WTC11 (cell line): ENCODE data around the gene IBA57. TPM values are rescaled to one million over a fixed set of nuclear protein-coding genes. Genes with fewer than 3 reads are reported as not detected.

Source experiments
- ATAC-seq: fragments of 200-7000 bp; cut with Tn5 transposase; 2 replicates; pipeline ENCODE4 v1.10.0; 2021; ENCODE audit warnings: mild to moderate bottlenecking, moderate library complexity
- CTCF ChIA-PET: fragments of 300-600 bp; sonication (Branson Sonifier 250); formaldehyde crosslinking; loops from one replicate; lab custom pipeline; 2021; ENCODE audit warnings: antibody characterized with exemption; lab: Charles Lee
- POLR2A ChIA-PET: fragments of 350-600 bp; sonication (Branson Sonifier 250); formaldehyde crosslinking; loops from one replicate; lab custom pipeline; 2021; ENCODE audit warnings: antibody characterized with exemption; lab: Charles Lee
- DNase-seq: peaks from one replicate; pipeline ENCODE4 v3.0.0; 2021; ENCODE audit warnings: low spot score
- H3K27ac Mint-ChIP-seq: 2 replicates; pipeline ENCODE4 v1.8.0; 2021; ENCODE audit warnings: mixed read lengths
- H3K27me3 Mint-ChIP-seq: 2 replicates; pipeline ENCODE4 v1.8.0; 2021; ENCODE audit warnings: low read depth, mild to moderate bottlenecking, moderate library complexity, mixed read lengths
- H3K36me3 Mint-ChIP-seq: 2 replicates; pipeline ENCODE4 v1.8.0; 2021; ENCODE audit warnings: mixed read lengths
- H3K4me1 Mint-ChIP-seq: 2 replicates; pipeline ENCODE4 v1.8.0; 2022; ENCODE audit warnings: mixed read lengths
- H3K4me3 Mint-ChIP-seq: 2 replicates; pipeline ENCODE4 v1.8.0; 2021; ENCODE audit warnings: mild to moderate bottlenecking, moderate library complexity, mixed read lengths
- H3K9me3 Mint-ChIP-seq: 2 replicates; pipeline ENCODE4 v1.8.0; 2021; ENCODE audit warnings: mixed read lengths
- CREB1 ChIP-seq: sonication (generic); formaldehyde crosslinking; IDR thresholded peaks from 2 replicates; pipeline ENCODE4 v1.8.0; 2023; ENCODE audit warnings: mild to moderate bottlenecking, missing genetic modification reagents
- ELF4 ChIP-seq: sonication (generic); formaldehyde crosslinking; IDR thresholded peaks from 2 replicates; pipeline ENCODE4 v1.8.1; 2022; ENCODE audit warnings: low read depth, mild to moderate bottlenecking, moderate library complexity, missing genetic modification reagents
- ESRRA ChIP-seq: sonication (generic); formaldehyde crosslinking; IDR thresholded peaks from 2 replicates; pipeline ENCODE4 v1.8.1; 2022; ENCODE audit warnings: mild to moderate bottlenecking, missing genetic modification reagents, borderline replicate concordance
- ETV6 ChIP-seq: sonication (generic); formaldehyde crosslinking; IDR thresholded peaks from 2 replicates; pipeline ENCODE4 v1.8.1; 2022; ENCODE audit warnings: mild to moderate bottlenecking, missing genetic modification reagents
- MXD4 ChIP-seq: fragments of 250-450 bp; sonication (Bioruptor Pico); IDR thresholded peaks from 2 replicates; pipeline ENCODE4 v1.8.0; 2021; ENCODE audit warnings: mild to moderate bottlenecking, moderate library complexity, borderline replicate concordance
- NFYB ChIP-seq: sonication (generic); formaldehyde crosslinking; conservative IDR thresholded peaks from 2 replicates; pipeline ENCODE4 v1.8.0; 2022; ENCODE audit warnings: low read depth, missing genetic modification reagents
- NR2C2 ChIP-seq: sonication (generic); formaldehyde crosslinking; IDR thresholded peaks from 2 replicates; pipeline ENCODE4 v1.8.0; 2022; ENCODE audit warnings: mild to moderate bottlenecking, missing genetic modification reagents
- OVOL2 ChIP-seq: fragments of 250-450 bp; sonication (Bioruptor Pico); IDR thresholded peaks from 2 replicates; pipeline ENCODE4 v1.9.0; 2021; ENCODE audit warnings: mild to moderate bottlenecking, borderline replicate concordance
- TP53 ChIP-seq: sonication (generic); formaldehyde crosslinking; IDR thresholded peaks from 2 replicates; pipeline ENCODE4 v1.8.1; 2023; ENCODE audit warnings: mild to moderate bottlenecking, missing genetic modification reagents
- ZBTB21 ChIP-seq: sonication (generic); formaldehyde crosslinking; IDR thresholded peaks from 2 replicates; pipeline ENCODE4 v1.8.1; 2023; ENCODE audit warnings: mild to moderate bottlenecking, missing genetic modification reagents, borderline replicate concordance
- ZNF121 ChIP-seq: sonication (generic); formaldehyde crosslinking; IDR thresholded peaks from 2 replicates; pipeline ENCODE4 v1.8.0; 2023; ENCODE audit warnings: missing genetic modification reagents
- ZNF263 ChIP-seq: sonication (generic); formaldehyde crosslinking; IDR thresholded peaks from 2 replicates; pipeline ENCODE4 v1.8.1; 2022; ENCODE audit warnings: low read depth, mild to moderate bottlenecking, moderate library complexity, missing genetic modification reagents
- ZNF317 ChIP-seq: sonication (generic); formaldehyde crosslinking; IDR thresholded peaks from 2 replicates; pipeline ENCODE4 v1.8.1; 2023; ENCODE audit warnings: low read depth, mild to moderate bottlenecking, moderate library complexity, missing genetic modification reagents, borderline replicate concordance
- total RNA-seq: library from RNA; stranded (reverse); gene quantifications from 3 replicates; pipeline ENCODE4 v1.2.3, GENCODE V29; 2021
- TF ChIP-seq, protein P1 (sequence below): sonication (generic); formaldehyde crosslinking; IDR thresholded peaks from 2 replicates; pipeline ENCODE4 v1.8.1; 2023; ENCODE audit warnings: mild to moderate bottlenecking, missing genetic modification reagents
- TF ChIP-seq, protein P2 (sequence below): sonication (generic); formaldehyde crosslinking; IDR thresholded peaks from 2 replicates; pipeline ENCODE4 v1.8.1; 2022; ENCODE audit warnings: missing genetic modification reagents, borderline replicate concordance
- TF ChIP-seq, protein P3 (sequence below): sonication (generic); formaldehyde crosslinking; IDR thresholded peaks from 2 replicates; pipeline ENCODE4 v1.8.1; 2023; ENCODE audit warnings: mild to moderate bottlenecking, missing genetic modification reagents, moderate library complexity
- TF ChIP-seq, protein P4 (sequence below): sonication (generic); formaldehyde crosslinking; IDR thresholded peaks from 2 replicates; pipeline ENCODE4 v1.8.0; 2022; ENCODE audit warnings: missing genetic modification reagents
- TF ChIP-seq, protein P5 (sequence below): sonication (generic); formaldehyde crosslinking; IDR thresholded peaks from 2 replicates; pipeline ENCODE4 v1.8.0; 2023; ENCODE audit warnings: mild to moderate bottlenecking, missing genetic modification reagents
- TF ChIP-seq, protein P6 (sequence below): sonication (generic); formaldehyde crosslinking; IDR thresholded peaks from 2 replicates; pipeline ENCODE4 v1.8.1; 2023; ENCODE audit warnings: mild to moderate bottlenecking, missing genetic modification reagents

The IBA57 gene
- total RNA-seq, 1 experiment from 2014 or later = 11.4 TPM

DNA sequence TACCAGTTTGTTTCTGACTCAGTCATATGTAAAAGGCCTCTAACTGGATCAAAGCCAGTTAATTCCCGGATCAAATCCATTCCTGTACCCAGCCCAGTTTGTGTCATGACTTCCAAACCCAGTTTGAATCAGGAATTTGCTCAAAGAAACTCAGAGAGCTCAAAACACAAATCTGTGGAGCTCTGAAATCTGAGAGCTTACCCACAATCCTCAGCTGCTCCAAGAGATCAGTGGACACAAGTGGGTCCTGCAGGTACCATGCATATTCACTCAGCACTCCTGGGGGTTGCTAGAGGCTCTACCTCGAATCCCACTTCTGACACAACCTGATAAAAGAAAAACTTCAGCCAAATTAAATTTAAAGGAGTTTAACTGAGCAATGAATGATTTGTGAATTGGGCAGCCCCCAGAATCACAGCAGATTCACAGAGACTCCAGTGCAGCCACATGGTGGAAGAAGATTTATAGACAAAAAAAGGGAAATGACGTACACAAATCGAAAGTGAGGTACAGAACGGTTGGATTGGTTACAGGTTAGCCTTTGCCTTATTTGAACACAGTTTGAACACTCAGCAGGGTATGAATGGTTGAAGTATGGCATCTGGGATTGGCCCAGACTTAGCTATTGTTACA lies 44.6 kb upstream of the IBA57 start:
- H3K27ac Mint-ChIP-seq = no peak overlapping the region
- peaks cover 20% of the 10 kb centered on the region for H3K36me3 Mint-ChIP-seq
- POLR2A ChIA-PET = no interaction called here
- no peaks in the 10 kb centered on the region for H3K4me1 Mint-ChIP-seq
- H3K27me3 Mint-ChIP-seq = peaks cover 67% of the 10 kb centered on the region
- DNase-seq (no peak), ATAC-seq (no peak)
- no peak overlapping the region for H3K4me3 Mint-ChIP-seq
- CTCF ChIA-PET = interaction anchor here (2.5 kb wide), 1 partner anchor 10 kb away, joined by 13 read pairs; no protein-coding TSS in a partner anchor
- H3K9me3 Mint-ChIP-seq = peaks cover 38% of the 10 kb centered on the region
- TF ChIP-seq ZBTB21 (CRISPR knock-in tag) (no peak), ZNF317 (CRISPR knock-in tag) (no peak), NFYB (CRISPR knock-in tag) (no peak), NR2C2 (CRISPR knock-in tag) (no peak), CREB1 (CRISPR knock-in tag) (no peak), ETV6 (CRISPR knock-in tag) (no peak)
- TF ChIP-seq, protein P1, sequence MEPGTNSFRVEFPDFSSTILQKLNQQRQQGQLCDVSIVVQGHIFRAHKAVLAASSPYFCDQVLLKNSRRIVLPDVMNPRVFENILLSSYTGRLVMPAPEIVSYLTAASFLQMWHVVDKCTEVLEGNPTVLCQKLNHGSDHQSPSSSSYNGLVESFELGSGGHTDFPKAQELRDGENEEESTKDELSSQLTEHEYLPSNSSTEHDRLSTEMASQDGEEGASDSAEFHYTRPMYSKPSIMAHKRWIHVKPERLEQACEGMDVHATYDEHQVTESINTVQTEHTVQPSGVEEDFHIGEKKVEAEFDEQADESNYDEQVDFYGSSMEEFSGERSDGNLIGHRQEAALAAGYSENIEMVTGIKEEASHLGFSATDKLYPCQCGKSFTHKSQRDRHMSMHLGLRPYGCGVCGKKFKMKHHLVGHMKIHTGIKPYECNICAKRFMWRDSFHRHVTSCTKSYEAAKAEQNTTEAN (CRISPR knock-in tag) = no peak
- TF ChIP-seq, protein P2, sequence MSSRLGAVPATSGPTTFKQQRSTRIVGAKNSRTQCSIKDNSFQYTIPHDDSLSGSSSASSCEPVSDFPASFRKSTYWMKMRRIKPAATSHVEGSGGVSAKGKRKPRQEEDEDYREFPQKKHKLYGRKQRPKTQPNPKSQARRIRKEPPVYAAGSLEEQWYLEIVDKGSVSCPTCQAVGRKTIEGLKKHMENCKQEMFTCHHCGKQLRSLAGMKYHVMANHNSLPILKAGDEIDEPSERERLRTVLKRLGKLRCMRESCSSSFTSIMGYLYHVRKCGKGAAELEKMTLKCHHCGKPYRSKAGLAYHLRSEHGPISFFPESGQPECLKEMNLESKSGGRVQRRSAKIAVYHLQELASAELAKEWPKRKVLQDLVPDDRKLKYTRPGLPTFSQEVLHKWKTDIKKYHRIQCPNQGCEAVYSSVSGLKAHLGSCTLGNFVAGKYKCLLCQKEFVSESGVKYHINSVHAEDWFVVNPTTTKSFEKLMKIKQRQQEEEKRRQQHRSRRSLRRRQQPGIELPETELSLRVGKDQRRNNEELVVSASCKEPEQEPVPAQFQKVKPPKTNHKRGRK = no peak
- TF ChIP-seq, protein P3, sequence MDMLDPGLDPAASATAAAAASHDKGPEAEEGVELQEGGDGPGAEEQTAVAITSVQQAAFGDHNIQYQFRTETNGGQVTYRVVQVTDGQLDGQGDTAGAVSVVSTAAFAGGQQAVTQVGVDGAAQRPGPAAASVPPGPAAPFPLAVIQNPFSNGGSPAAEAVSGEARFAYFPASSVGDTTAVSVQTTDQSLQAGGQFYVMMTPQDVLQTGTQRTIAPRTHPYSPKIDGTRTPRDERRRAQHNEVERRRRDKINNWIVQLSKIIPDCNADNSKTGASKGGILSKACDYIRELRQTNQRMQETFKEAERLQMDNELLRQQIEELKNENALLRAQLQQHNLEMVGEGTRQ (CRISPR knock-in tag) = no peak

DNA sequence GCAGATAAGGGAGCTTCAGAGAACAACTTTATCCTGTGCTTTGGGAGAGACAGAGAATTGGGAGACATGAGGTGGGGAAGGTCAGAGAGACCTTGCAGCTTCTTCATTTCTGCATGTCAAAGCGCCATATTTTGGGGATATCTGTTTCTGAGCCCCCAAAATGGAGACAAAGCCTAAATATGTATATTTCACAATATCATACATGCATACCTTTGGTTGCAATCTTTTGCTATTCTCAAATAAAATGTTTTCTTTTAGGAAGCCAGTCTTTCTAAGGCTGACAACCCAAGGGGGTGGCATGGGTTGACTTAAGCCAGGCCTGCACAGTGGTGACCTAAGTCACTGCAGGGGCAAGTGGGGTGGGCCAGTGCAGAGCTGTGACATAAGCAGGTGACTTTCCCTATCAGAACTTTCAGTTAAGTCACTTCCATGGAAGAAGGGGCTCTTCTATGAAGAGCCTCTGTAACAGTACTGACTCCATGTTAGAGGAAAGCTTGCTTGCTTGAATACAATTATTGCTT lies 42.6 kb upstream of the IBA57 start:
- H3K27me3 Mint-ChIP-seq = peaks cover 85% of the 10 kb centered on the region

More for the DNA sequence above, 42.6 kb upstream of the IBA57 start:
- H3K9me3 Mint-ChIP-seq = peaks cover 29% of the 10 kb centered on the region
- ATAC-seq (no peak), DNase-seq (no peak)
- ChIA-PET CTCF (interaction anchor here (2.5 kb wide), 1 partner anchor 8 kb away, joined by 13 read pairs; no protein-coding TSS in a partner anchor), POLR2A (no interaction called here)
- no peak overlapping the region for H3K27ac Mint-ChIP-seq
- TF ChIP-seq OVOL2 (CRISPR knock-in tag) (no peak), TP53 (no peak), MXD4 (CRISPR knock-in tag) (no peak), ZNF263 (CRISPR knock-in tag) (no peak), ELF4 (CRISPR knock-in tag) (no peak), ESRRA (CRISPR knock-in tag) (no peak), NFYB (CRISPR knock-in tag) (no peak), ZNF121 (CRISPR knock-in tag) (no peak)
- TF ChIP-seq, protein P4, sequence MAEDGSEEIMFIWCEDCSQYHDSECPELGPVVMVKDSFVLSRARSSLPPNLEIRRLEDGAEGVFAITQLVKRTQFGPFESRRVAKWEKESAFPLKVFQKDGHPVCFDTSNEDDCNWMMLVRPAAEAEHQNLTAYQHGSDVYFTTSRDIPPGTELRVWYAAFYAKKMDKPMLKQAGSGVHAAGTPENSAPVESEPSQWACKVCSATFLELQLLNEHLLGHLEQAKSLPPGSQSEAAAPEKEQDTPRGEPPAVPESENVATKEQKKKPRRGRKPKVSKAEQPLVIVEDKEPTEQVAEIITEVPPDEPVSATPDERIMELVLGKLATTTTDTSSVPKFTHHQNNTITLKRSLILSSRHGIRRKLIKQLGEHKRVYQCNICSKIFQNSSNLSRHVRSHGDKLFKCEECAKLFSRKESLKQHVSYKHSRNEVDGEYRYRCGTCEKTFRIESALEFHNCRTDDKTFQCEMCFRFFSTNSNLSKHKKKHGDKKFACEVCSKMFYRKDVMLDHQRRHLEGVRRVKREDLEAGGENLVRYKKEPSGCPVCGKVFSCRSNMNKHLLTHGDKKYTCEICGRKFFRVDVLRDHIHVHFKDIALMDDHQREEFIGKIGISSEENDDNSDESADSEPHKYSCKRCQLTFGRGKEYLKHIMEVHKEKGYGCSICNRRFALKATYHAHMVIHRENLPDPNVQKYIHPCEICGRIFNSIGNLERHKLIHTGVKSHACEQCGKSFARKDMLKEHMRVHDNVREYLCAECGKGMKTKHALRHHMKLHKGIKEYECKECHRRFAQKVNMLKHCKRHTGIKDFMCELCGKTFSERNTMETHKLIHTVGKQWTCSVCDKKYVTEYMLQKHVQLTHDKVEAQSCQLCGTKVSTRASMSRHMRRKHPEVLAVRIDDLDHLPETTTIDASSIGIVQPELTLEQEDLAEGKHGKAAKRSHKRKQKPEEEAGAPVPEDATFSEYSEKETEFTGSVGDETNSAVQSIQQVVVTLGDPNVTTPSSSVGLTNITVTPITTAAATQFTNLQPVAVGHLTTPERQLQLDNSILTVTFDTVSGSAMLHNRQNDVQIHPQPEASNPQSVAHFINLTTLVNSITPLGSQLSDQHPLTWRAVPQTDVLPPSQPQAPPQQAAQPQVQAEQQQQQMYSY (CRISPR knock-in tag) = no peak
- TF ChIP-seq, protein P5, sequence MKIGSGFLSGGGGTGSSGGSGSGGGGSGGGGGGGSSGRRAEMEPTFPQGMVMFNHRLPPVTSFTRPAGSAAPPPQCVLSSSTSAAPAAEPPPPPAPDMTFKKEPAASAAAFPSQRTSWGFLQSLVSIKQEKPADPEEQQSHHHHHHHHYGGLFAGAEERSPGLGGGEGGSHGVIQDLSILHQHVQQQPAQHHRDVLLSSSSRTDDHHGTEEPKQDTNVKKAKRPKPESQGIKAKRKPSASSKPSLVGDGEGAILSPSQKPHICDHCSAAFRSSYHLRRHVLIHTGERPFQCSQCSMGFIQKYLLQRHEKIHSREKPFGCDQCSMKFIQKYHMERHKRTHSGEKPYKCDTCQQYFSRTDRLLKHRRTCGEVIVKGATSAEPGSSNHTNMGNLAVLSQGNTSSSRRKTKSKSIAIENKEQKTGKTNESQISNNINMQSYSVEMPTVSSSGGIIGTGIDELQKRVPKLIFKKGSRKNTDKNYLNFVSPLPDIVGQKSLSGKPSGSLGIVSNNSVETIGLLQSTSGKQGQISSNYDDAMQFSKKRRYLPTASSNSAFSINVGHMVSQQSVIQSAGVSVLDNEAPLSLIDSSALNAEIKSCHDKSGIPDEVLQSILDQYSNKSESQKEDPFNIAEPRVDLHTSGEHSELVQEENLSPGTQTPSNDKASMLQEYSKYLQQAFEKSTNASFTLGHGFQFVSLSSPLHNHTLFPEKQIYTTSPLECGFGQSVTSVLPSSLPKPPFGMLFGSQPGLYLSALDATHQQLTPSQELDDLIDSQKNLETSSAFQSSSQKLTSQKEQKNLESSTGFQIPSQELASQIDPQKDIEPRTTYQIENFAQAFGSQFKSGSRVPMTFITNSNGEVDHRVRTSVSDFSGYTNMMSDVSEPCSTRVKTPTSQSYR (CRISPR knock-in tag) = no peak
- TF ChIP-seq, protein P6, sequence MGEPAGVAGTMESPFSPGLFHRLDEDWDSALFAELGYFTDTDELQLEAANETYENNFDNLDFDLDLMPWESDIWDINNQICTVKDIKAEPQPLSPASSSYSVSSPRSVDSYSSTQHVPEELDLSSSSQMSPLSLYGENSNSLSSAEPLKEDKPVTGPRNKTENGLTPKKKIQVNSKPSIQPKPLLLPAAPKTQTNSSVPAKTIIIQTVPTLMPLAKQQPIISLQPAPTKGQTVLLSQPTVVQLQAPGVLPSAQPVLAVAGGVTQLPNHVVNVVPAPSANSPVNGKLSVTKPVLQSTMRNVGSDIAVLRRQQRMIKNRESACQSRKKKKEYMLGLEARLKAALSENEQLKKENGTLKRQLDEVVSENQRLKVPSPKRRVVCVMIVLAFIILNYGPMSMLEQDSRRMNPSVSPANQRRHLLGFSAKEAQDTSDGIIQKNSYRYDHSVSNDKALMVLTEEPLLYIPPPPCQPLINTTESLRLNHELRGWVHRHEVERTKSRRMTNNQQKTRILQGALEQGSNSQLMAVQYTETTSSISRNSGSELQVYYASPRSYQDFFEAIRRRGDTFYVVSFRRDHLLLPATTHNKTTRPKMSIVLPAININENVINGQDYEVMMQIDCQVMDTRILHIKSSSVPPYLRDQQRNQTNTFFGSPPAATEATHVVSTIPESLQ (CRISPR knock-in tag) = no peak
- TF ChIP-seq, protein P2 = no peak
- H3K4me1 Mint-ChIP-seq = no peaks in the 10 kb centered on the region
- H3K4me3 Mint-ChIP-seq = no peak overlapping the region
- peaks cover 13% of the 10 kb centered on the region for H3K36me3 Mint-ChIP-seq
